8988T (cell line): Measurements from ENCODE around the gene CNOT4.
A peak's percentile ranks its signal among the peaks of the same experiment; 100 is the strongest.
"Not testable (repeated sequence)": the region's sequence is repeated elsewhere in the genome, so short reads cannot be mapped to it uniquely, and the experiment has no call there.

Source experiments
- DNase-seq: peaks from one replicate; pipeline ENCODE4 v3.0.0; 2011

Gene CNOT4

DNA sequence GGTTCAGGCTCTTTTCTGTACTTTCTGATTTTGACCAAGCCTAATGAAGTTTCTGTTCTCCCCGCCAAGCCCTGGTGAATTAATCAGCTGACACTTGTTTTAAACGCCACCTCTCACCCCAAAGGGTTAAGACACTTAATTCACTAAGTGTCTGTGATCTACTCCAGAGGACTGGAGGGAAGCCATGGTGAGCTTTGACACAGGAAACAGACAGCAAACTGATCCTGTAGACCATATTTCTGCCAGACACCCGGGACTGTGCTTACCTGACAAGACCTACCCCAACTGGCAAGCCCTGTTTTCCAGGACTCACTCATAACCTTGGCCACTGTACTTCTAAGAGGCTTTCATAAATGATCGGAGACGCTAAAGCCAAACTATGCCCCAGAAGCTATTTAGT is 150.3 kb downstream of the CNOT4 start:
- no peak for DNase-seq

DNA sequence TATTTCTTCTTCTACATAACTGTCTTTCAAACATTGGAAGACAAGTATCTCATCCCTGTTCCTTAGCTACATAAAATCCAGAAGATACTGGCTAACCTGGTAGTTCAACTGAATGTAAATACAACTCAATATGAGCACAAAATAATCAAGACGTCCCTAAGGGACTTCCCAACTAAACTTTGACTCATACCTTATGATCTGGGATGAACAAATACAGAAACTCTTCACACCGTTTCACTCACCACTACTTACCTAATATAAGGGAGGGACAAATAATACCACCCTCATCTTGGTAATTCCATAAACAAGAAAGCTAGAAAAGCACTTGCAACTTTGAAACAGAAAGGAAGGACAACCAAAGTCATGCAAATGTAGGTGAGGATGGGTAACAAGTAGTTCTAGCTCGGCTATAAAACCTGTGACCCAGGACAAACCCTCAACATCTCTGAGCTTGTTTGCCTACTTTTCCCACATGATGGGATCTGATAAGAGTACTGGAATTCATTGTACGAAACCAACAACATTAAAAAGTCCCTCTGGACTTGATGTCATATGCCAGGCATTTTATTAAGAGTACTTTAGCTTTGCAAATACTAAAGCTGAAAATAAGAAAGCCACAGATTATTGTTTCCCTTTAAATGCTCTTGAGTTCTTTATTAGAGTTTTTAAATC is 154.4 kb downstream of the CNOT4 start:
- DNase-seq = no peak

DNA sequence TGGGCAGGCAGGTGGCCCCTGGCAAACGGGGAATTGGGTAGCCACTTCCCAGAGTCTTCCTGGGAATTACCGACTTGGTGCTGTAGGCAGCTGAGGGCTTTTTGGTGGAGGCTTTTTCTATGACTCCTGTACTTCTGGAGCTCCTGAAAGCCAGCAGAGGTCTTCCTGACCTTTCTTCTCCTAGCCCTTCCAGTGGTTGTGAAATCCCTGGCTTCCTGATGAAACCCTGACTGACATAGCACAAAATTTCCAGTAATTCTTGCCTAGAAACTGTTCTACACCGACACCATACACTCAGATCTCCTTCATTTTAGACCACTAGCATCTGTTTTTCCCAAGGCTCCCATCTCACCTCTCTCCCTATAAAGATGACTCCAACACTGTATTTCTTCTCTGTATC is 156.1 kb downstream of the CNOT4 start:
- DNase-seq = no peak

DNA sequence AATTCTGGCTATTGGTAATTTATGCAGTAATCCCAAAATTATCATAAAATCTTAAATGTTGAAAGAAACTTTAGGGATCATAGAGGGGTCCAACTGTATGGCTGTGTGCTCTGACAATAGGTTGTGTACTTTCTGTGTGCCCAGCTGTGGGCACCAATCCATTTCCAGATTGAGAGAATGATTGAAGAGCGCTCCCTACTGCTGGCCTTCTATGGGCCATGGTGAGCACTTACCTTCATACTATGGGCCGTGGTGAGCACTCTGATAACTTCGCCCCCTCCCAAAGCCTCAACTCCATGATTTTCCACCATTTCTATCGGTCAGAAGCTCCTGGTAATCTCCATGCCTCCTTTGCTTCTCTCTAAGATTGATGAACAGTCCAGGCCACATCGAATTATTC is 157.6 kb downstream of the CNOT4 start:
- DNase-seq = no peak

DNA sequence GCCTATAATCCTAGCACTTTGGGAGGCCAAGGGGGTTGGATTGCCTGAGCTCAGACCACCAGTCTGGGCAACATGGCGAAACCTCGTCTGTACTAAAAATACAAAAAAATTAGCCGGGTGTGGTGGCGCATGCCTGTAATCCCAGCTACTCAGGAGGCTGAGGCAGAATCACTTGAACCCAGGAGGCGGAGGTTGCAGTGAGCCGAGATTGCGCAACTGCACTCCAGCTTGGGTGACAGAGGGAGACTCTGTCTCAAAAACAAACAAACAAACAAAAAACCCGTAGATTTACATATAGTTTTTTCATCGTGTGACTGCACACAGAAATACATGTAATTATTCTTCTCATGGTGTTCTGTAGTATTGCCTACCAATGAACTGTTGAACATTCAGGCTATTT is 158.8 kb downstream of the CNOT4 start:
- not testable (repeated sequence) for DNase-seq

DNA sequence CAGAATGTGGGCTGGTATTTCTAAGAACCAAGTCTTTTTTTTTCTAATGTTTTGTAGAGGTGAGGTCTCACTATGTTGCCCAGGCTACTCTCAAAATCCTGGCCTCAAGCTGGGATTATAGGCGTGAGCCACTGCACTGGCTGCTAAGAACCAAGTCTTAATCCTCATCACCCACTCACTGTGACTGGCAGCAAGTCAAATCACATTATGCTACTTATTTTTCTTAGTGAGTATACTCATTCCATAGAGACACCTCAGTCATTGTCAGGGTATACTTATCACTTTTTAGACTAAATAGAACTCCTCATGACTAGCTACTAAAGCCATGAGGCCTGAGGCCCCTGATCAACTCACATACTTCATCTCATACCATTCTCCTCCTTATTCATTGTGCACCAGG is 160.2 kb downstream of the CNOT4 start:
- no peak for DNase-seq

DNA sequence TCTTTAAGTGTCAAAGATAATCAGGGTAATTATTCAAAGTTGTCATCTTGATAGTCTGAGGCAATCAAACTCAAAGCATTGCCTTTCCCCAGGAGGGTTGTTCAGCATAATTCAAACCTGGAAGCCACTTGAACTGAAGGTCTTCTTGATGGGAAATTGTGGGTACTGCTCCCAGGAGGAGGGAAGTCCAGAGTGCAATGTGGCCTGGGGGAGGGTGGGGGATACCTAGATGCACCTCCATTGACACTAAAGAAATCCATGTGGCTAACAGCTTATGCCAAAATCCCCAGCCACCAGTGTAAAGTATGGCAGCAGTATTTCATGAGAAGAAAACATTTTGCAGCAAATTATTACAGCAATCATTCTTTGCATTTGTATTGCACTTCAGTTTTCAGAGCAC is 161.4 kb downstream of the CNOT4 start:
- DNase-seq = no peak

DNA sequence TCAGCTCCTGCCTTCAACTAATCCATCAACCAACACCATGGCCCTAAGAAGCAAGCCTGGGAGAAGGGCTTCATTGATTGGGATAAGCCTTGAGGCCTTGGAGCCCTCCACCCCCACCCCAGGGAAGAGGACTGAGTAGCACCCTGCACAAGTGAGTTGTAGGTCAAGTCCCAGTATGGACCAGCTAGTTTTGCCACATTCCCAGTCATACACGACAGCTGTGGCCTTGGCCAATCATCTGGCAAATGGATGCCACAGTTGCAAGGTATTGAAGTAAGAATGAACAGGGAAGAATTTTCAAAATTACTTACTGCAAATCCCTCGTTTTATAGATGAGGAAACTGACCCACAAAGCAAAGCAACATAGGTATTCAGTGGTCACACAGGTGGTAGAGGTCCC is 166.5 kb downstream of the CNOT4 start:
- DNase-seq = no peak

DNA sequence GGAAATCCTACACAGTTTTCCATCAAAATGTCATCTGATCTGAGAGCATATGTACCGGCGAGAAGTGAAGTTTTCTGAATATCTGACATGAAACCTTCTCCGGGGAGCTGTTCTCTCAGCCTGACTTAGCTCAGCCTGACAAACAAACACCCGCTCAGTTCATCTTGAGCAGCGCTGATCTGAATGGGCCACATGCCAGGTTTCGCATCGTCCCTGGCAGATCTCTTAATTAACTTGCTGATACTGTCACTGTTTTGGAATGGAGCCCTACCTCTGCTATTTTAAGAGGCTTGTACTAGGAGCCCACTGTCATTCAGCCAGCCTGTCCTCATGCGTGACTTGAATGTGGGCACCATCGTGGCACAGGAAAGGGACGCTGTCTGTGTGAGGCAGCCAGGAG is 167.0 kb downstream of the CNOT4 start:
- DNase-seq = no peak

DNA sequence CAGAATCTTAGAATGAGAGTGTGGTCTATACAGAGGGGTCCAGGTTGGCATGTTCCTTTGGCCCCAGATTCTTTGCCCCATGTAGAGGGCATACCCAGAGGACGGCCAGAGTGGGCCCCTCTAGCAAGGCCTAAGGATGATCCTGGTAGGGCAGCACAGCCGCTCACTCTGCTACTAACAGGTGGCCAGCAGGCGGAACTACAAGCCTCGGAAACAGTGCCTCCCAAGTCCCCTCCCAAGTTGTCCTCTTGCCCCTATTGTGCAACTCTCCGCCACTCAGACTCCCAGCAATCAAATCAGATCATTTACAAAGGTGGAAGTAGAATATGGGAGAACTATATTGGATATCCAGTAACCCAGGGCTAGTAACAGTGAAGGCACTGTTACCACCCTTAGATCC is 168.9 kb downstream of the CNOT4 start:
- DNase-seq = no peak

DNA sequence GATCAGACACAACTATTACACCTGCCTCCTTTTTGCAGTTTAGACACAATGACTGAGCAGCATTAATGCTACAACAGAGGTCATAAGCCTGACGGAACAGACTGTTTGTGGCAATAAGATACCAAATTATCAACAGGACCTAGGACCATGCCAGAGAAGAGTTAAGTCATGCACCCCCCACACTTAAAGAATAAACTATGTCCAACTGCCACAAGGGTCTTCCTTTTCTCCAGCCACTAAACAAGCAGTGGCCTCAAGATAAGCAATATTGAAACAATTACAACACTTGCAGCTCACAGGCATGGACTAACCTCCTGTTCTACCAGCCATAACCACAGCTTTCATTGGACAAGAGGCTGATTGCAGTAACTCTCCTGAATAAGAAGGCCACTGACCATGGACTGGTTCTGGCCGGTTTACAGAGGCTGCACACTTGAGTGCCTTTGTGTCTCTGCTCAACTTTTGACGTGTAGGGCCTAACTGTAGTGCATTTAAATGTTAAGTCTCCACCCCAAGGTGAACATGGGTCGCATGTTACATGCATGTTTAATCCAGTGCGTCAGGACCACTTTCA is 171.8 kb downstream of the CNOT4 start:
- DNase-seq = no peak

DNA sequence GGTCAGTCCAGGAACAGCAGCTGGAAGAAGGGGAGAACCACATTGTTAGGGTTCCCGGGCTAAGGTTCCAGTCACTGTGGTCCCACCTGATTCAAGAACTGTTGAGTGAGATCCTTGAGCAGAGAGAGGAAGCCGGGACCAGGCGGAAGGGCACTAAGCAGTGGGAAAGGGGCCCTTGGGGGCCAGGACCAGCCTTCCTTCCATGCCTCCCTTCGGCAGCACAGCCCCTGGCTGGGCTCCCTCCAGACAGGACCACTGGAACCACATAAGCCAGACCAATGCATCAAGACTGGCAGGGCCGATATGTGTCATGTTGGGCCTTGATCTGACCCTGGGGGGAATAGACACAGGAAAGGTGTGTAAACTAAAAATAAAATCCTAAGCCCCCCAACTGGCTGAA is 172.4 kb downstream of the CNOT4 start:
- no peak for DNase-seq

DNA sequence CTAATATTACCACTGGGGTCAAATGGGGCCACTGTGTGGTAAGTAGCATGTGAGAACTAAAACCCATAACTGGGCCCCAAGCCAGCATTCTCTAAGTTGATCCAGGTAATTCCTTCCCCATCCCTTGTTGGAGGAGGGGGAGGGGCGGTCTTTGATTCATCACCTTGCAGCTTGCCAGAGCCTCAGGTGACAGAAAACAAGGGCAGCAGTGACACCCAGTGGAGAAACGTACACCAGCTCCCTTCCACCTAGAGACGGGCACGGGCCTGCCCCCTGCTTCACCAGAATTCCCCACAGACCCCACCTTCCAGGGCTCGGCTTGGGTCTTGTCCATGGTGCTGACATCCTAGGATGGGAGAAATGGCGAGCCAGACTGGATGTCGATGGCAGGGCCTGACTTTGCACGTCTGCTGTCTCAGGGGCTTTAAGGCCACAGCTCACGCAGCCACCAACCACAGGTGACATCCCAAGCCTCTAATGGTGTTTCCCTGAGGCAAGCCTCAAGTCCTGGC is 174.2 kb downstream of the CNOT4 start:
- peak; percentile 48 for DNase-seq

DNA sequence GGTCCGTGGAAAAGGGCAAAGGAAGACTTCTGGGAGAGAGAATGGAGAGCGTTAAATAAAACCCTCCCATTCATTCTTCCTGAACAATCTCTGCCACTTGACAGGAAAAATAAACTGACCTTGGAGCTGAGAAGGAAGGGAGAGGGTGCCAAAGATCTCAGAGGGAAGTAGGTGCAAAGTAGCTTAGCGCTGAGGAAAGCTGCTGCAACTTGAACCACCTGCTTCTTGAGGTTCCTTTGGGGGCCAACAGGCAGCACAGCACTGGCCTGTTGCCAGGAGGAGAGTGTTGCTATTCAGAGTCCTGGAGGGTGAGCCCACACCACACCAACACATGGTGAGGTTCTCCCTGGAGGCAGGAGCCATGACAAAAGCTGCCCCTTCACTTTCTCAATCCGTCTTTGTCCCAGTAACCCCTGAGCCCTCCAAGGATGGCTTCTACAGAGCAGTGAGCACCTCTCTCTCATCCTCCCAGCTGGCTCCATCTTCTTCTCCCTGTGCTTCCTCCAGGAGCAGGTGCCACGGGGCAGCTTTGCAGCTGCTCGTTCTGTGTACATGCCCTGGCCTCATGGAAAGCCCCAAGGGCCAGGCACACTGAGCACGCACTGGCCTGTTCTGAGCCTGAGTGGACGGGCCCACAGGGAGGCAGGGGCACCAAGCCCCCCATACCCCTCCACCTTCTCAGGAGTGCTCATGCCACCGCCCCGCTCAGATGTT is 174.9 kb downstream of the CNOT4 start:
- no peak for DNase-seq

DNA sequence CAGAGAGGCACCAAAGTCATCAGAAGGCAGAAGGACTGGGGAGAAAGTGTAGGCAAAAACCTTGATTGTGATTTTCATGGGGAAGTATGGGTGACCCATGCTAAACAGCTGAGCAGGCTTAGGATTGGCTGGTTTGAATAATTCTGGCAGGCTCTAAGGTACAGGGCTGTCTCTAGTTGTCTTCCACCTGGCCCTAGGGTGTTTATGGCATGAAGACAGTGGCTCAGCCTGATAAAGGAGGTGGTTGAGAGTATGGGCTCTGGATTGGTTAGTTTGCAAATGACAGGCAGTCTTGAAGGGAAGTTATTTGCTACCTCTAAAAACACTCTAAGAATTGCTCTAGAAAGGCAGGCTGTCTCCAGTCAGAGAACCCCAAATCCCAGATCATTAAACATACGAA is 176.0 kb downstream of the CNOT4 start:
- DNase-seq = no peak

DNA sequence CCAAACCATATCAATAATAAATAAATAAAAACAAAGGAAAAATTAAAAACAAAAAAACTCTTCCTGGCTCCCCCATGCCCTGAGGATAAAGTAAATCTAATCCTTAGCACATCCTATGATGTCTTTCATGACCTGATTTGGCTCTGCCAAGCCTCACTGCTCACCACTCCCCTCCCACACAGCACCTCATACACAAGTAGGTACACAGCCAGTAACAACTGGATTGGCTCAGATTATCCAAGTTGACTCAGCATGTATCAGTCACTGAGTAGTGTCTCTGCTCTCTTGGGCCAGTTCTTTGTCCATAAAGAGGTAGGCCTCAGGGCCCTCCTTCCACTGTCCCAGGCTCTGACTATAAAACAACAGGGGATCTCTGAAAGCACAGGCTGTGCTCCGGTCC is 176.7 kb downstream of the CNOT4 start:
- DNase-seq = no peak

DNA sequence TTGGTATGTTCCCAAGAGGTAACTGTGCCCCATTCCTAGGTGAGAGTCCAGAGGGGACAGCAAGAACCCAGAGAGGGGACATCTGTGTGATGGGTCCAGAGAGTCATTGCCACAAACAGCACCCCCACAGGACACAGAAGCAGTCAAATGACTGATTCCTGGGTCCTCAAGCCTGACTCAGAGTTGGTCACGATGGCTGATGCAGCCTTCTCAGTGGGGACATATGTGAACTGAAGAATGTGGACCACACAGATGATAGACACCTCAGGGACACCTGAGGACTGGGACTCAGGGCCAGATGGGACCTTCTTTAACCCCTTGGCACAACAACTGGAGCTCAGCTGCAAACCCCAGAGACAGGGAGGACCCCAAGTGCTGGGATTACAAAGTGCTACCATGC is 179.8 kb downstream of the CNOT4 start:
- no peak for DNase-seq

DNA sequence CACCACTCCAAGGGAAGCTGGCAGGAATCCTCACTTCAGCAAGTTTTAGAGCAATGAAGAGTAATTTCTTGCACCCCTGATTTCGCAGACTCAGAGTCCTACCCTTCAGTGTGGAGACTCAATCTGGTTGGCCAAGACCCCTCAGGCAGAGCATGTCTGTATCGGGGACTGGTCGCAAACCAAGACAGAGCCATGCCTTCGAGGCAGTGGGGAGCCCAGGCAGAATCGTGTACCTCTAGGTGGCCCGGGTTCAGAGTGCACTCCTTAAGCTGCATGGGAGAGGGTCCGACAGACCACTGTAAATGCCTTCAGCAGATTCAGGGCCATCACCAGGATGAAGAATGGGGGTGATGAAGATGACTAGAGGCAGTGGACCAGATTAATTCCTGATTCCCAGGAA is 181.4 kb downstream of the CNOT4 start:
- no peak for DNase-seq

DNA sequence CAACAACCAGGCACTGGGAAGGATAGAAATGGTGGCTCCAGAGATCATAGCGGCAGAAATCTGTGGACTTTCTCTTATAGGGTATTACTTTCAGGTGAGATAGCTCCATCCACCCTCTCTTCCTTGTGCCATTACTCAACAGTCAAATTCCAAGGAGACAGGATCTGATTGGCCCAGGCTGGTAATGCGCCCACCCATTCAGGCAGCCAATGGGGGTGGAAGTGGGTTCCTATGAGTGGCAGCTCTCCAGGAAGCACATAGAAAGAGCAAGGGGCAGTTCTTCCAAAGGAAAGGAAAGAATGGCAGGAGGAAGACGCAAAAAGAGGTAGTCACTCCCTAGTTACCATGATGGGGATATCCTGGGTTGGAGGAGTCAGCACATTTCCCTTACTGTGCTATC is 181.8 kb downstream of the CNOT4 start:
- DNase-seq = no peak

DNA sequence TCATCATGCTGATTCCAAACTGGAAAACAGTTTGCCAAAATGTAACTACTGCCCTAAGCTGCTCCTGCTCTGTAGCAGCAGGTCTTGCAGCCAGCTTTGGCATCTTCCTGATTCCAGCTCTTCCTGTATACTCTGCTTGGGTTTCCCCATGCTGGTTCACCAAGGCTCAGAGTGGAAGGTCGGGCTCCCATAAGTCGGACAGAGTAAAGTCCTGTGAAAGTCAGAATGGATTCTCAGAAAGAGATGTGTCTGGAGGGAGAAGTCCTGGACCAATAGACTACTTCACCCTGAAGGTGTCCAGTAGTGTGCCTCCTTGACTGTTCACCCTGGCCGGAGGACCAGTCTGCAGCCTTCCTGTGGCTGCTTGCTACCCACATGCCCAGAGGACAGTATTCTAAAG is 182.4 kb downstream of the CNOT4 start:
- DNase-seq = no peak

DNA sequence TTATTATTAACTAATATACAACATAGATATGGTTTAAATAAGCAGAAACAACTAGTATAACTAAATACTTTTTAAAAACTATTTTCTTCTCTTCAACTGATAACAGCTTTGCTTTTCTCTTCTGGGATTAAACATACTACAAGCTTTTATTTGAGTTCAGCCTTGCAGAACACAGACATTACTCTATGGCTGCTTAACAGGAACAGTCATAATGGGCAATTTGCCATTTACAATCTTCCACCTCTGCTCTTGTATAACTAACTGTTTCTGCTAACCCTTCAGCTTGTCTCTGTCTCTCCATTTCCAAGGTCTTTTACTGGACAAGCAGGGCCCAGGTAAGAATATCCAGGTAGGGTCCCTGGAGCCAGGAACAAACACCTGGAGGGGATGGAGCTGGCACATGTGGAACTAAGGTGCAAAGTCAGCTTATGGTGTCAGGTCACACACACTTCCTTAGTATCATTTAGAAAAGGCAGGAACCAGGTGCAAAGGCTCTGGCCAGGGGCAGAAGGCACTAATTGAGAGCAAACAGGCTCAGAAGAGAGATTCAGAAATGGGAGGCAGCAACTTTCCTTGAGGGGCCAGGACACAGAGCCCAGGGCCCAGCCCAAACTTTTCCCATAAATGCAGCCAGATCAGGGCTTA is 183.1 kb downstream of the CNOT4 start:
- no peak for DNase-seq

DNA sequence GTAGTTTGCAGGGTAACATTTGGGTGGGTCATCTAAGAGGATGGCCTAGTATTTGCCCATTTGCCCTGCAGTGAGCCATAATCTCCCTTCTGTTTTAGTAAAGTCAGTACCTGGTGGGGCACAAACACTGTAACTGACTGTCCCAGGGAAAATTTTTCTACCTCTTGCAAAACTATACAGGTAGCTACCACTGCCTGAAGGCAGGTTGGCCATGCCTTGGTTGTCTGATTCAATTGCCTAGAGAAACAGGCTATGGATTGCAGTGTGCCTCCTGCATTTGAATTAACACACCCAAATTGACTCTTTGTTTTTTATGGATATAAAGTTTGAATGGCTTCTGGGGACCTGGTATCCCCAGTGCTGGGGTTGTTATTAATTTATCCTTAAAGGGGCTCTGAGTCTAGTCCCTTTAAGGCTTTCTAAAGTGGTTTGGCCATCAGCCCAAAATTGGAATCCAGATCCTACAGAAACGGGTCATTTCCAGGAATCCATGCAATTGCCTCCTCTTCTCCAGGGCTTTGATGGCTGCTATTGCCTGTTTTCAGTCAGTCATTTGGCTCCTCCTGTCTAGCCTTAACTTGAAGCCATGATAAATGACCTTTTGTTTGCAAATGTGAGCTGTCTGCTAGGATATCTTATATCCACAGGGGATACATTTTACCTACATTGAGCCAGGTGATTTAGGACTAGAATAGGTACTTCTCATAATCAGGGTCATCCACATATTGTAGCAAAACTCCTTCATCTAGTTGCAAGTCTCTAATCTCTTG is 187.1 kb downstream of the CNOT4 start:
- DNase-seq = no peak

DNA sequence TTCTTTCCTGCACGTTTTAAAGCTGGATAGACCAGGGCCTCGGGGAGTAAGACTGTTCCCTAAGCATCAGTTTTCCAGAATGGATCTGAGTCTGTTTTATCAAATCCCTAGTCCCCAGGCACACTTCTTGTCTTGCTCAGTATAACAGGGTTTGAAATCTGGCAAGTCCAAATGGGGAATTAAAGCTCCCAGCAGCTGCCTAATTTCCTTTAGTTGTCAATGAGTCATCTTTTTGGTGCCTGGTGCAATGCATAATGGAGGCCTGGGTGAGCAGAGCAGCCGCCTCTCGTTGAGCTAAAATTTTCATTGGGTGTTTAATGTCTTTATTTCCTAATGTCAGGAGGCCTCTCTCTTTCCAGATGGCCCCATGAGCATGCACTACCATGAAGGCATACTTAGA is 188.3 kb downstream of the CNOT4 start:
- no peak for DNase-seq
